Hematopoietic multipotent progenitor cell treated with erythropoietin and hydrocortisone succinate and interleukin-3 and kit ligand, for 6 days (in vitro differentiated cells): ENCODE data around the gene SPAG9.
A peak's percentile ranks its signal among the peaks of the same experiment; 100 is the strongest.

ENCODE experiments used
- DNase-seq: peaks from one replicate; pipeline ENCODE4 v3.0.0-alpha.2; 2015

Gene SPAG9

DNA sequence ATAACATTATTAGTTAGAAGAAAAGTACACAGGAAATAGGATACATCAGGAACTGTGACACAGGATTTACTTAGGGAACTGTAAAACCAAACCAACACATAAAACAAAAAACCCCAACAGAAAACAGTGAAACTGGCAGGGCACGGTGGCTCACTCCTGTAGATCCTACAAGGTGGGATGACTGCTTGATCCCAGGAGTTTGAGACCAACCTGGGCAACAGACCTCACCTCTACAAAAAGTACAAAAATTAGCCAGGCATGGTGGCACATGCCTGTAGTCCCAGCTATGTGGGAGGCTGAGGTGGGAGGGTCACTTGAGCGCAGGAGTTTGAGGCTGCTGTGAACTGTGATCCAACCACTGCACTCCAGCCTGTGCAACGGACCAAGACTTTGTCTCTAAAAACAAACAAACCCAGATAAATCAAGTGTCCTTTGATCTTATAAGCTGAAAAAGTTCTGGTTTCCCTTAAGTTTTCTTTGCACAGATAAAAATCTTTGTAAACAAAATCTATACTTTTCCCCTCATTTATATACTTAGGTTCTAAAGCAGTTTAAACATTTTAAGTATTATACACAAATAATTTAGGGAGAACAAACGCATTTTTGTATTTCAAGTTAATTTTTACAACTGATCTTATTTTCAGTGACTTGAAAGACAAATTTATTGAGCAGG is 143.0 kb downstream of the SPAG9 start:
- no peak for DNase-seq

DNA sequence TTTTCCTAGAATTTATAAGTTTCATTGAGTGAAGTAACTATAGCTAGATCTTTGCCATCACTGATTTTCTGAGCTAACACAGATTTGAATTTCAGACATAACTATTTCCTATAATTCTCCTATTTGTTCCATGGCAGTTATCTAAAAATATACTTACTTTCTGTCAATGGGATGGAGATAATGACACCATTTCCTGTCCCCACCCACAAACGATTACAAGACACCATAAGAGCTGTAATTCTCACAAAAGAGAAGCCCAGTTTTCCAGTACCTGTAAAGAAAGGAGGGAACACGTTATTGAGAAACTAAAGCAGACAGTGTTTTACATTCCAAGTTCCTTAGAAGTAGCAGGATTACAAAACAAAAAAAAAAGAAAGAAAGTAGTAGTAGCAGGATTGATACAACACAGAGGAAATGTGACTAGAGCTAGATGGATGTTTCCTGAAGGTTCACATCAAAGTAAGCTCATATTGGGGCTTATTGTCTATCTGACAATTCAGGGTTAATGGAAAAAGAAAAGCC is 143.7 kb downstream of the SPAG9 start:
- DNase-seq: peak; percentile 35

DNA sequence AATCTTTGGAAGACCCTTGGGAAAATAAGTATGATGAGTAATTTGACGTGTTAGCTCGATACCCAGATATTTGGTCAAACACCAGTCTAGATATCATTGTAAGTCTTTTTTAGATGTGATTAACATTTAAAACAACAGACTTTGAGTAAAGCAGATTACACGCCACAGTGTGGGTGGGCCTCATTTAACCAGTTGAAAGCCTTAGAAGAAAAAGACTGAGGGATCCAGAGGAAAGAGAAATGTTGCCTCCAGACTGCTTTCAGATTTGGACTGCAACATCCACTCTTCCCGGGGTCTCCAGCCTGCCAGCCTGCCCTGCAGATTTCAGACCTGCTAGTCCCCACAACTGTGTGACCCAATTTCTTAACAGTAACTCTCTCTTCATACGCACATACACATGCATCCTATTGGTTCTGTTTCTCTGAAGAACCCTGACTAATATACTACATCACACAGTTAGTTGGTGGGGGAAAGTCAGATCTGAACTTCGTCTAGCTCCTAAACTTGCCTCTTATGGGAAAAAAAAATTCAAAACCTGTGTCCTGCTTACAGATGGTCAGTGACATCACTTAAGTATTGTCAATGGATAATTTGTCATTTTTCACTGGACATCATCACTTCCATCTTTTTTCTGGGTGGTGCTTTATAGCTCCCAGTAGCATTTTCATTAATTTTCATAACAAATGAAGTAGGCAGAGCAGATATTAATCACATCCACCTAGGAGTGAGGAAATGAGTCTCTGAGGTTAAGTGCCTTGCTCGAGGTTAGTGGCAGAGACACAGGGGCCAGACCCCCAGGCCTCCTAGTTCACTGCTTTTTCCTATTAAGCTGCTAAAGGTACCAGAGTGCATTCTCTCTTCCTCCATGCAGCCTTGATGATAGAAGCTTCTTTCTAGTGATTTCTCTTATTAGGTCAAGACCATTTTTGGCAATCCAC is 146.8 kb downstream of the SPAG9 start:
- DNase-seq: no peak

DNA sequence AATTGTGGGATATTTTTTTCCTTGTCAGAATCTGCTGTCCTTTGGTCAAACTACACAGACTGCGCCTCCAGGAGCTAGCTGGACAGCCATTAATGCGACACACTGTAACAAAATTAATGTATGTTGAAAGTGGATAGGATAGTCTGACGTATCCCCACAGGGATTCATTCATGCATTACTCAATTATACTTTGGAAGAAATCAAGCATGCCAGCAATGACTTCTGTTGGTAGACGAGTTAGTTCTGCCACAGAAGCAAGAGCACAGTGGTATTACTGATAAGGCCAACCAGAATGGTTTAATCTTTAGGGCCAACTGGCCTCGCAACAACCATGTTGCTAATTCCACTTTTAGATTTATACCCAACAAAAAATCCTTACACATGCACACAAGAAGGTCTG is 148.1 kb downstream of the SPAG9 start:
- DNase-seq: peak; percentile 87

DNA sequence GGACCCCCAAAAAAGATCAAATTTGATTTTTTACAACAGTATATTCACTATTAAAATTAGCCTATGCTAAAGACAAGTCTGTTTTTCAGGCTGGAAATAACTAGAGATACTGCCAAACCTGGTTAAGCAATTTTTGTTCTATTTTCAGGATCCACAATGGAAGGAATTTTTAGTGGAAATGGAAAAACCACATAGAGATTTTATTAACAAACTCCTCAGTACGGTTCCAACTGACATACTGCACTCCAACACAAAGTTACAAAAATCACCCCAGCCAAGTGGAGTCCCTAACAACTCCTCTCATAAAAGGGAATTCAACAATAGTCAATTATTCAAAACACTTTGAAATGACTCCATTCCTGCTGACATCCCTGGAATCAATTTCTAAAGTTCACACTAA is 152.9 kb downstream of the SPAG9 start:
- DNase-seq: no peak

DNA sequence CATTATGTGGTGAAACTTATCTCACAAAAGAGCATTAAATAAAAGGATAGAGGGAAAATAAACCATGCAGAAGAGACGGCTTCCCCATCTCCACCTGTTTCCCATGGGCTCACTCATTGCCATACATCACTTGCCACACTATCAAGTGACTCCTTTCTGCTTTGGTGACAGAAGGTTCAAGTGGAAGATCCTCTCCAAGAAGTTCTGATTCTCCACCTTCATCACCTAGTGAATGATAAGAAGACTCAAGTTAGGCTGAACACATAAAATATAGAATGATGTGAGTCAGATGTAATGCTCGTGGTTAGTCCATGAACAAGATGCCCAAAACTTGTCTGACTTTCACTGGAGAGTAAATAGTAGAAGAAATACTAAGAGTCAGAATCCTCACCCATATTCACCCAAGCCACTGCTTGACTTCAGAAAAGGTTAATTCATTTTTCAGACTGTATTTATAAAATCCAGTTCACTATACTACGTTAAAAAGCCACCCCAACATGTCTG is 154.5 kb downstream of the SPAG9 start:
- no peak for DNase-seq

DNA sequence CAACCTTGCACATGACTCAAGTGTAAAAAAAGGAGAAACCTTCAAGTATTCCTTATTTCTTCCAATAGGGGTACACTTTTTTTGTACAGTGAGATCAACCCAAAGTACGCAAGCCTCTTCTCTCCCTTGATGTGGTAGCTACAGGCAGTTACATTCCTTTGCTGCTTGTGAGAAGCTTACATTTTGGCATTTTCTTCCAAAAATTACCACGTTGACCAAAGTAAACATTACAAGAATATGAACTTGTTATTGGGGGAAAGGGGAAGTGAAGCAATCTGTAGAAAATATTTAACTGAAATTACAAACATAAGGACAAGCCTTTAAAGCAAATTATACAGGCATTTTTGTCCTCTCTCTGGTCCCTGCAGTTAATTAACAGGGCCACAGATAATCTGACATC is 157.5 kb downstream of the SPAG9 start:
- no peak for DNase-seq

DNA sequence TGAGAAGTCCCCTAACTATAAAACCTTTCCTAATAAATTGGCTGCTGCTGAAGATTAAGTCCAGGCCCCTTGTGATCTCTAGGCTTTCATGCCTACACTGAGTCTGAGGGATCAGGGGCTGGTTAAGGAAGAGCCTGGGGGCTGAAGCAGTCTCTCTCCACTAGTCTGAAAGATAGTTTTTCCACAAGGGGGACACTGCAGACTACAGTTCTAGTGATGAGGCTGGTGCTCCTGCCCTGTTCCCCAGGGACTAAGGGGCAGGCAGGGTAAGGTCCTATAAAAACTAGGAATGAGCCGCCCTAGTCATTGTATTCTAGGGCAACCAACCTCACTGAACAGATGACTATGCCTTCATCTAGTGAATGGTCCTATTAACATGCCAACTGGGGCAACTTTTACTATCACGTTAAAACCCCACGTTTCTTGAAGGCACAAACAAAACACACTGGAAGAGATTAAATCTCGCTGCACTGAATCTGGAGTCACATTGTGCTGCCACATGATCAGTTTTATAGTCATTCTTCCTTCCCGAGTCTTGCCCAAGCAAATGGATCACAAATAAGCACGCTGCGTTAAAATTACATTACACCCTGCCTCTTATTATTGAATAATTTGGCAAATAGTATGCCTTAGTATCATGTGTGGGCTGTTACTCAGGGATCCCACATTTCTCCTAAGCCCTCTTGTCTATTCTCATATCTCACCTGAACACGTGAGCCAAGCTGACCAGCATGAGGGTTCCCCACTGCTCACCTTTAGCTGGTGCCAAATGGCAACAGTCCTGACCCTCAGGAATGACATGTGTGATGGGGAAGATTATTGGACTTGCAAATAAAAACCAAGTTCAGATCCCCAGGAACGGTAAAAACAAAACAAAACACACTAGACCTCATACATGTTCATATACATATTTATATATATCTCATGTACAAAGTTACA is 159.1 kb downstream of the SPAG9 start:
- no peak for DNase-seq

DNA sequence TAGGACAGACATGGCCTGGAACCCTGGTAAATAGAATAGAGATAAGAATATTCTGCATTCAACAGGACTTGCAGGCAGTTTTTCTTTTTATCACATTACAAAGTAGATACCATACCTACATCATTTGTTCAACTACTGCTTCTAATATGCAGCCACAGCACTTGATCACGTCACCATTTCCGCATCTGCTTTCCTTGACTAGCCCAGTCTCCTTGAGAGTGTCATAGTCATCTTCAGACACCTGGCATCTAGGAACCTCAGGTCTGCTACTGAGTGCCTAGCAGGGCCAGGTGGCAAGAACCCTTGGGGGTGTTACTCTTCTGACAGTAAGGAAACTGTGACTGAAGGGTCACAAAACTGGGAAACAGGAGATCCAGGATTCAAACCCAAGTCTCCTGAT is 161.3 kb downstream of the SPAG9 start:
- no peak for DNase-seq

DNA sequence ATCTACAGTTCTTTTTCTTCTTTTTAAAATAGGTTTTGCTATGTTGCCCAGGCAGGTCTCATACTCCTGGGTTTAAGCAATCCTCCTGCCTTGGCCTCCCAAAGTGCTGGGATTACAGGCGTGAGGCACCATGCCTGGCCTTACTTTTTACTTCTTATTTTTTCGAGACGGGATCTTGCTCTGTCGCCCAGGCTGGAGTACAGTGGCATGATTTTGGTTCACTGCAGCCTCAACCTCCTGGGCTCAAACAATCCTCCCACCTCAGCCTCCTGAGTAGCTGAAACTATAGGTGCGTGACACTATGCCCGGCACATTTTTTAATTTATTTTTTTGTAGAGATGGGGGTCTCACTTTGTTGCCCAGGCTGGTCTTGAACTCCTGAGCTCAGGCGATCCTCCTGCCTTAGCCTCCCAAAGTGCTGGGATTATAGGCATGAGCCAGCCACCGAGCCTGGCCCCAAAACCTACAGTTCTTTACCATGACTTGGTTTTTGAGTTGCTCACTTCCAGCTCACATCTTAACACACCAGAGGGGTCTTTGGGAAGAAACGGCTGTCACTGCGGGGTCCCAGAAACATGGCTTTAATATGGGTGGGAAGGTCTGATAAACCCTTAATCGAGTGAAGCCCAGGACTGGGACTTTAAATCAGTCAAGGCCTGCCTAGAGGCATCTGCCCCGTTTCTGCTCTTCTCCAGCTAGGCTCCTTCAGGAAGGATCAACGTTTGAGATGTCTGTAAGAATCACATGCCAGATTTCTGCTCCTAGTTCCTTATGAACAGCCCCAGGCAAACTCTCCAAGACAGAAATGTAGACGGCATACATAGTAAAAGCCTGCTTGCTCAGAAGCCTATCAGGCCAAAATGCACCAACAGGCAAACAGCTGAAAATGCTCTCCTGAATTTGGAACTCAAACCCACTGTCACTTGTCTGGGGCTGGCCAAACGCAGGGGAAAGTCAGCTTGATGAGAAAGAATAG is 162.8 kb downstream of the SPAG9 start:
- no peak for DNase-seq

DNA sequence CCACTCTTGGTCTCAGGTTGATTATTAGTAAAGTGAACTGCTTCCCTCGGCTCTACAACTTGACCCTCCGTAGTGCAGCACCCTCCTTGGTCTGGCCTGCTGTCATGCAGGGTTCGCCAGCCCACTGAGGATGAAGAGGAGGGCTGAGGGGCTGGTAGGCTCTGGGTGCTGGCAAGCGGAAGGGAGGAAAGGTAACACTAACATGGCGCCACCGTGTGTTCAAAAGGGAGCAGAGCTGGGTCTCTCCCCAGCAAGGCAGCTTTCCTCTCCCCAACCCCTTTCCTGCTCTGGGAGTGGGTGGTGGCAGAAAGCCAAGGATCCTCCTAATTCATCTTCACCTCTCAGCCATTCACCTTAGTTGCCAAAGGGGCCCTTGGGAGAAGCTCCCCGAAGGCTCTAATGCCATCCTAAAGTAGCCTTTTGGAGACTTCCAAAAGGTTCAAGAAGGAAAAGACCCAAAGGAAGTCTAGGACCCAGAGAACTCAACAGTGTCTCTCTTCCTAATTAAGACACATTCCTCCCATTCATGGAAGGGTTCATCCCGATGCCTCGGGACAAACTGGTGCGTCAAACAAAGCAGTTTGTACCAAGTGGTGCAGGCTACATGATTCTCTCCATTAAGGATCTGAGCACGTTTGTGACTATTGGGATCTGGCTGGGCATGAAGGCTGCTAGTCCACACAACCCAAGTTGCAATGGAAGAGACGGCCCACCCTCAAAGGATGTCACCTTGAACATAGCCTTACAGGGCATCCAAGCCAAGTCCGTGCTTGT is 163.7 kb downstream of the SPAG9 start:
- DNase-seq: peak; percentile 85

DNA sequence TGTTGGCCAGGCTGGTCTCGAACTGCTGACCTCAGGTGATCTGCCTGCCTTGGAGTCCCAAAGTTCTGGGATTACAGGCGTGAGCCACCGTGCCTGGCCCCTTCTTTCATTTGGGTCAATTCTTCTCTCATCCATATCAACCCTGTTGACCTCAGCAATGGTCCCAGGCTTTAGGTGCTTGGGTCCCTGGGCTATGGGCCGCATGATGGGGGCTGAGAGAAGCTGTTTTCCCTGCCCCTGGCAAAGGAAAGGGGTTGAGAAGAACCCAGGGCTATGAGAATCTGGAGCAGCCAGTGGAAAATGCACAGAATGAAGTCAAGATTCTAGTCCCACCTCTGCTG is 164.3 kb downstream of the SPAG9 start:
- DNase-seq: no peak

DNA sequence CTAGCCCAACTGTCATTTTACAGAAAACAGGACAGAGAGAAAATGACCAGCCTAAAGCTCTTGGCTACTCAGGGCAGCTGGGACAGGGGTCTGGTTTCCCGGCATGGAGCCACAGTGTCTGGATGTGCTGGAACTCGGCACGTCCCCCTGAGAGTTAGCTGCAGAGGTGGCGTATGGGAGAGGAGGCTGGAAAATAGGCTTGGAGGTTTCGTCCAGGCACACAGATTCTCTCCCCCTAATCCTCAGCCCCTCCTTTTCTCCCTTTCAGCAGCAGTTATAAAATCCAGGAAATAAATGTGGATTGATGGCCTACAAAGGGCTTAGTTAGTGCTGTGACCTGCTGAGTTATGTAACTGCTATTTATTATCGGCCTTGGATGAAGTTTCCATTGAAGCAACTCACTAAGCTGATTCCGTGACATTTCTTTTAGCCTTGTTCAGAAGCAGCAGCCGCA is 165.0 kb downstream of the SPAG9 start:
- DNase-seq: no peak

DNA sequence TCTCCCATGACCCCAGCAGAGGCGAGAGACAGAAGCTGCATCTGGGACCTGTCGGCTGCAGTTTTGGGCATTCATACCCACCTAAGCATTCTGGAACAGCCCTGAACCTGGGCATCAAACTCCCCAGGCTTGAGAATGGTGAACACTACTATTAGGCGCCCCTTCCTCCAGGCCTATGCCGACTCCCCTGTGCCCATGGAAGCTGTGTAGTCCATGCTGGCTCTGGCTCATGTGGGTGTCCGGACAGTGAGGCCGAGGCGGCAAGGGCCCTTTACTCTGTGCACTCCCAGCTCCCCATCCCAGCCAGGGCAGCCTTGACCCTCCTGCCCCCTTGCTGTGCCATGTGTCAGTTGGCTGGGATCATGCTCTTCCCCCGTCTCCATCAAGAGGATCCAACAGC is 165.5 kb downstream of the SPAG9 start:
- DNase-seq: no peak

DNA sequence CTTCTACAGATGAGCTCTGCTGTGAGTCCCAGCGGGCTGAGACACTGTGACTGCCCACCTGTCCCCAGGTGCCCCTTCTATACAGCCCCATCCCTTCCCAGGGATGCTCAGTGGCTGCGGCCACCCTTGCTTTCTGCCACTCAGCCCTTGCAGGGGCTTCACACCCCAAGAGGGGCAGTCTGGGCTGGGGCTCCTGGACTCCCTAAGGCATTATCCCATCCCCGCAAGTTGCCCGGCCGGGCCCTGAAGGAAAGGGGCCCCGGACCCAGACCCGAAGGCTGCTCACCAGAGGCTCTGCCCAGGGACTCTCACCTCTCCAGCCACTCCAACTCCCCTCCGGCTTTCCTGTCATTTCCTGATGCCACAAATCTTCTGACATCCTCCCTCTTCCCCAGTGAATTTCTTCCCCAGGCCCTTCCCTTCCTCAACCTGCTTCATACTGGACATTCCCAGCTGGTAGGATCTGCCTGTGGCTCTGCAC is 166.0 kb downstream of the SPAG9 start:
- DNase-seq: no peak

DNA sequence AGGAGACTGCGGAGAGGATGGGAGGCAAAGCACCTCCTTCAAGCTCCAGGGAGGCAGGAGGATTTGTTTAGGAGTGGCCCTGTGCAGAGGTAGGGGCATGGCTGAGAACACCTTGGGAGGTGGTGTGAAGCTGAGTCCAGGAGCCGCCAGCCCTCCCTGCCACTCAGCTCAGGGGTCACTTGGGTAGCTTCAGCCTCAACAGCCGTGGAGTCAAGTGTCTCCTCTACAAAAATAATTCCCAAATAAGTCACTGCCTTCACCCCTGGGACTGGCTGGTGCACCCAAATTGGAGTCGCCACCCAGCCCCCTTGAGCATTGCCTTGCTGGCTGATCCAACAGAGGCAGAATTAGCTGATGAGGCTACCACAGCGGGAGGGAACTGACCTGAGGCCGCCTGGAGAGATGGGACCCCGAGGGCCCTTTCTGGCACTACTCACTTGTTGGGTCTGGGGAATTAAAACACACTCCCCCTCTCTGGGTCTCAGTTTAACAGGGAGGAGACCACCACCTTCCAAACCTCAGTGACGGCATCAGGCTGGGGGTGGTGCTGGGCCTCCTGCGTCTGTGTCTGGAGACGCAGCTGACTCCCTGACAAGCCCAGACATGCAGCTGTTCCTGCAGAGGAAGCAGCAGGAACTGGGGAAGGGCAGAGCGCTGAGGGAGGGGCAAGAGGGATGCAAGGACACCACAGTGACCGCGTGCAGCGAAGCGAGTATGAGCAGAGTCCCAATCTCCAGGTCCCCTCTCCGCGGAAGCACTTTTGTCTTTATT is 166.7 kb downstream of the SPAG9 start:
- no peak for DNase-seq

DNA sequence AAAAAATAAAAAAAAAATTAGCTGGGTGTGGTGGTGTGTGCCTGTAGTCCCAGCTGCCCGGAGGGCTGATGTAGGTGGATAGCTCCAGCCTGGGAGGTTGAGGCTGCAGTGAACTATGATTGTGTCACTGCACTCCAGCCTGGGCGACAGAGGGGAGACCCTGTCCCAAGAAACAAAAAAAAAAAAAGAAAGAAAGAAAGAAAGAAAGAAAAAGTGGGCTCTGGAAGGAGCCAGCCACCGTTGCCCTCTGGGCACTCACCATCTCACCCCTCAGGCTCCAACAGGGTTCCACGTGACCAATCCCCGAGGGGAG is 167.2 kb downstream of the SPAG9 start:
- no peak for DNase-seq

DNA sequence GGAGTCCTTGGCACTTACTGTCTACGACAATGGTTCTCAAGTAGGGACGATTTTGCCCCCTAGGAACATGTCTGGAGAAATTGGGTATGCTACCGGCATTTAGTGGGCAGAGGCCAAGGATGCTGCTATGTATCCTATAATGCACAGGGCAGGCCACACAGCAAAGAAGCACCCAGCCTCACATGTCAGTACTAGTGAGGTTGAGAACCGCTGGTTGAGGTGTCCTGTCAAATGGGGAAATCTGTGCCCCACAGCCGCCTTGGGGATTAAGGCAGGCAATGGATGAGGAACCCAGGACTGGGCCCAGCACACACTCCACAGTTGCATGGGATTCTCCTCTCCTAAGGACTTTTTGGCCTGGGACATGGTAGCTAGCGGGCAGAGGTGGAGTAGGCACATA is 167.8 kb downstream of the SPAG9 start:
- no peak for DNase-seq

DNA sequence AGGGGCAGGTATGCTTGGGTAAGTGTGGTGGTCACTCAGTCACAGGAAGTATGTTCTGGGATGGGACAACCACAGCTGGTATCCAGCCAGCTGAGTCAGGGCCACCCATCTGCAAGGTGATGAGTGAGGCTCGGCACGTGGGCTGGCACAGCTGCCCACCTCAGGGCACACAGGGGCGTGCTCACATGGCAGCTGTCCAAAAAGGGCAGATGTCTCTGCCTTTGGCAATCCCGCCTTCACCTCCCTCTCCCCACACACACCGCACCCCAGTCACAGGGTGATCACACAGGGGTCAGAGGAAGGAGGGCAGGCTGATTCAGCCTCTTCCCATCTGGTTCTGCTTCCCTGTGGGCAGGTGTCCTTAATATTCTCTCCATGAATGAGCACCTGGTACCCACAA is 168.7 kb downstream of the SPAG9 start:
- peak; percentile 70 for DNase-seq
